ENCODE measurements around the gene COMP. TPM values are rescaled to one million over a fixed set of nuclear protein-coding genes. Genes with fewer than 3 reads are reported as not detected.

COMP gene
- total RNA-seq, 1 experiment from 2014 or later = not detected

- H3K36me3 ChIP-seq = no peaks in the 10 kb centered on the region
- H3K9me3 ChIP-seq (replicated peaks) = no peaks in the 10 kb centered on the region
- 0 out of 2 replicates have a peak, but pooled peaks cover 3% of the 10 kb centered on the region for H3K4me1 ChIP-seq (replicated peaks)
- no peak overlapping the region for H3K27ac ChIP-seq
- peaks cover 5% of the 10 kb centered on the region for H3K27me3 ChIP-seq (replicated peaks)
- no peak for DNase-seq (ENCODE audit: low read depth in 1 of 2, low spot score in 2 of 2)
- no peak overlapping the region for H3K4me3 ChIP-seq
These were observed 6.4 kb downstream of the COMP start for GRCh38 chr19:18784786-18785120.

- H3K27ac ChIP-seq = no peak overlapping the region
- H3K4me3 ChIP-seq = no peak overlapping the region
- no peak for DNase-seq (ENCODE audit: low read depth in 1 of 2, low spot score in 2 of 2)
- H3K4me1 ChIP-seq (replicated peaks) = 0 out of 2 replicates have a peak, but pooled peaks cover 3% of the 10 kb centered on the region
- H3K27me3 ChIP-seq (replicated peaks) = no peaks in the 10 kb centered on the region; the same call in 1 of the 2 replicates
- H3K9me3 ChIP-seq (replicated peaks) = no peaks in the 10 kb centered on the region
- no peaks in the 10 kb centered on the region for H3K36me3 ChIP-seq
These were observed 6.9 kb downstream of the COMP start for GRCh38 chr19:18783958-18784785.

- DNase-seq (ENCODE audit: low read depth in 1 of 2, low spot score in 2 of 2) = no peak
- H3K27ac ChIP-seq = no peak overlapping the region
These were observed 8.4 kb downstream of the COMP start for GRCh38 chr19:18782559-18783225.

GRCh38 chr19:18781885-18782527 is 9.1 kb downstream of the COMP start:
- DNase-seq (ENCODE audit: low read depth in 1 of 2, low spot score in 2 of 2) = no peak
- H3K36me3 ChIP-seq = no peaks in the 10 kb centered on the region
- H3K9me3 ChIP-seq (replicated peaks) = no peaks in the 10 kb centered on the region
- no peak overlapping the region for H3K27ac ChIP-seq
- 0 out of 2 replicates have a peak, but pooled peaks cover 3% of the 10 kb centered on the region for H3K4me1 ChIP-seq (replicated peaks)
- no peaks in the 10 kb centered on the region for H3K27me3 ChIP-seq (replicated peaks)
- H3K4me3 ChIP-seq = no peak overlapping the region

More at GRCh38 chr19:18782559-18783225, 8.4 kb downstream of the COMP start:
- no peak overlapping the region for H3K4me3 ChIP-seq
- 0 out of 2 replicates have a peak, but pooled peaks cover 3% of the 10 kb centered on the region for H3K4me1 ChIP-seq (replicated peaks)
- H3K36me3 ChIP-seq = no peaks in the 10 kb centered on the region
- no peaks in the 10 kb centered on the region for H3K9me3 ChIP-seq (replicated peaks)
- H3K27me3 ChIP-seq (replicated peaks) = no peaks in the 10 kb centered on the region

- Histone ChIP-seq H3K36me3 (no peaks in the 10 kb centered on the region), H3K4me3 (no peak overlapping the region), H3K27ac (no peak overlapping the region)
These were observed 10.0 kb downstream of the COMP start for GRCh38 chr19:18781047-18781600.

GRCh38 chr19:18780631-18781030 is 10.5 kb downstream of the COMP start:
- Histone ChIP-seq H3K9me3 (replicated peaks) (no peaks in the 10 kb centered on the region), H3K27me3 (replicated peaks) (no peaks in the 10 kb centered on the region)
- DNase-seq (ENCODE audit: low read depth in 1 of 2, low spot score in 2 of 2) = no peak

More at GRCh38 chr19:18781047-18781600, 10.0 kb downstream of the COMP start:
- Histone ChIP-seq H3K4me1 (replicated peaks) (peaks cover 10% of the 10 kb centered on the region), H3K27me3 (replicated peaks) (no peaks in the 10 kb centered on the region), H3K9me3 (replicated peaks) (no peaks in the 10 kb centered on the region)
- no peak for DNase-seq (ENCODE audit: low read depth in 1 of 2, low spot score in 2 of 2)

GRCh38 chr19:18780081-18780480 is 11.0 kb downstream of the COMP start:
- H3K4me3 ChIP-seq = no peak overlapping the region
- no peak overlapping the region for H3K27ac ChIP-seq
- no peak for DNase-seq (ENCODE audit: low read depth in 1 of 2, low spot score in 2 of 2)
- H3K9me3 ChIP-seq (replicated peaks) = no peaks in the 10 kb centered on the region
- no peaks in the 10 kb centered on the region for H3K36me3 ChIP-seq
- no peaks in the 10 kb centered on the region for H3K27me3 ChIP-seq (replicated peaks)
- peaks cover 10% of the 10 kb centered on the region for H3K4me1 ChIP-seq (replicated peaks)

More at GRCh38 chr19:18780631-18781030, 10.5 kb downstream of the COMP start:
- H3K27ac ChIP-seq = no peak overlapping the region
- H3K4me3 ChIP-seq = no peak overlapping the region
- no peaks in the 10 kb centered on the region for H3K36me3 ChIP-seq
- H3K4me1 ChIP-seq (replicated peaks) = peaks cover 14% of the 10 kb centered on the region

- DNase-seq (ENCODE audit: low read depth in 1 of 2, low spot score in 2 of 2) = no peak
- no peaks in the 10 kb centered on the region for H3K9me3 ChIP-seq (replicated peaks)
- H3K27ac ChIP-seq = no peak overlapping the region
- H3K4me1 ChIP-seq (replicated peaks) = peaks cover 10% of the 10 kb centered on the region
- H3K4me3 ChIP-seq = no peak overlapping the region
- H3K36me3 ChIP-seq = no peaks in the 10 kb centered on the region
- H3K27me3 ChIP-seq (replicated peaks) = no peaks in the 10 kb centered on the region
These were observed 12.1 kb downstream of the COMP start for GRCh38 chr19:18778826-18779495.

- DNase-seq (ENCODE audit: low read depth in 1 of 2, low spot score in 2 of 2) = no peak
- Histone ChIP-seq H3K27ac (no peak overlapping the region), H3K4me1 (replicated peaks) (peaks cover 10% of the 10 kb centered on the region), H3K36me3 (no peaks in the 10 kb centered on the region), H3K9me3 (replicated peaks) (no peaks in the 10 kb centered on the region), H3K27me3 (replicated peaks) (no peaks in the 10 kb centered on the region), H3K4me3 (no peak overlapping the region)
These were observed 13.1 kb downstream of the COMP start for GRCh38 chr19:18778076-18778389.

GRCh38 chr19:18777301-18778075 is 13.6 kb downstream of the COMP start:
- no peak for DNase-seq (ENCODE audit: low read depth in 1 of 2, low spot score in 2 of 2)
- peaks cover 10% of the 10 kb centered on the region for H3K4me1 ChIP-seq (replicated peaks)
- no peaks in the 10 kb centered on the region for H3K27me3 ChIP-seq (replicated peaks)
- no peaks in the 10 kb centered on the region for H3K9me3 ChIP-seq (replicated peaks)
- H3K27ac ChIP-seq = no peak overlapping the region
- no peak overlapping the region for H3K4me3 ChIP-seq
- H3K36me3 ChIP-seq = no peaks in the 10 kb centered on the region

- no peak overlapping the region for H3K4me3 ChIP-seq
- H3K9me3 ChIP-seq (replicated peaks) = no peaks in the 10 kb centered on the region
- no peak overlapping the region for H3K27ac ChIP-seq
- peaks cover 10% of the 10 kb centered on the region for H3K4me1 ChIP-seq (replicated peaks)
- H3K27me3 ChIP-seq (replicated peaks) = no peaks in the 10 kb centered on the region
- no peaks in the 10 kb centered on the region for H3K36me3 ChIP-seq
- DNase-seq (ENCODE audit: low read depth in 1 of 2, low spot score in 2 of 2) = no peak
These were observed 14.4 kb downstream of the COMP start for GRCh38 chr19:18776736-18777135.

- Histone ChIP-seq H3K27me3 (replicated peaks) (no peaks in the 10 kb centered on the region), H3K27ac (no peak overlapping the region), H3K36me3 (no peaks in the 10 kb centered on the region), H3K4me1 (replicated peaks) (peaks cover 10% of the 10 kb centered on the region), H3K4me3 (no peak overlapping the region), H3K9me3 (replicated peaks) (no peaks in the 10 kb centered on the region)
- DNase-seq (ENCODE audit: low read depth in 1 of 2, low spot score in 2 of 2) = peak in 1 of 2 experiments; percentile 14
These were observed 14.9 kb downstream of the COMP start for GRCh38 chr19:18776288-18776594.

All from SJSA1 (cell line).